GM18507 (cell line): ENCODE results near the gene TCERG1L.

Experiments
- DNase-seq: peaks from one replicate; pipeline ENCODE4 v3.0.0; 2011; ENCODE audit warnings: low read depth; ENCODE audit not compliant: insufficient read length; ENCODE audit errors: extremely low spot score
- FAIRE-seq: peaks from 2 replicates; lab custom pipeline; 2011; peaks lifted over from hg19 to GRCh38; lab: Jason Lieb, UNC

TCERG1L gene

GRCh38 chr10:131201741-131202515 is 109.6 kb downstream of the TCERG1L start:
- no peak for FAIRE-seq
- no peak for DNase-seq

- DNase-seq, result no peak
- no peak for FAIRE-seq
These were observed 110.6 kb downstream of the TCERG1L start for GRCh38 chr10:131200856-131201470.

- FAIRE-seq (no peak), DNase-seq (no peak)
These were observed 111.9 kb downstream of the TCERG1L start for GRCh38 chr10:131199646-131200045.

GRCh38 chr10:131198843-131199242 is 112.7 kb downstream of the TCERG1L start:
- no peak for FAIRE-seq
- DNase-seq, result no peak

GRCh38 chr10:131198401-131198800 is 113.1 kb downstream of the TCERG1L start:
- FAIRE-seq (no peak), DNase-seq (no peak)

- no peak for FAIRE-seq
- DNase-seq, result no peak
These were observed 115.2 kb downstream of the TCERG1L start for GRCh38 chr10:131196176-131196885.

GRCh38 chr10:131195558-131196159 is 115.9 kb downstream of the TCERG1L start:
- FAIRE-seq, result no peak

GRCh38 chr10:131195116-131195515 is 116.4 kb downstream of the TCERG1L start:
- no peak for DNase-seq
- no peak for FAIRE-seq

More at GRCh38 chr10:131195558-131196159, 115.9 kb downstream of the TCERG1L start:
- no peak for DNase-seq

- DNase-seq (no peak), FAIRE-seq (no peak)
These were observed 117.6 kb downstream of the TCERG1L start for GRCh38 chr10:131193923-131194322.

GRCh38 chr10:131188494-131188893 is 123.0 kb downstream of the TCERG1L start:
- no peak for DNase-seq
- no peak for FAIRE-seq

GRCh38 chr10:131187926-131188325 is 123.6 kb downstream of the TCERG1L start:
- DNase-seq (no peak), FAIRE-seq (no peak)

- no peak for DNase-seq
- FAIRE-seq, result no peak
These were observed 124.2 kb downstream of the TCERG1L start for GRCh38 chr10:131187274-131187673.

- FAIRE-seq (no peak), DNase-seq (no peak)
These were observed 124.8 kb downstream of the TCERG1L start for GRCh38 chr10:131186547-131187253.

GRCh38 chr10:131184503-131184902 is 127.0 kb downstream of the TCERG1L start:
- DNase-seq, result no peak
- no peak for FAIRE-seq

GRCh38 chr10:131183546-131184045 is 127.9 kb downstream of the TCERG1L start:
- no peak for FAIRE-seq
- no peak for DNase-seq

- FAIRE-seq (no peak), DNase-seq (no peak)
These were observed 130.1 kb downstream of the TCERG1L start for GRCh38 chr10:131181456-131181855.

GRCh38 chr10:131180740-131181415 is 130.6 kb downstream of the TCERG1L start:
- DNase-seq (no peak), FAIRE-seq (no peak)

- FAIRE-seq (no peak), DNase-seq (no peak)
These were observed 131.4 kb downstream of the TCERG1L start for GRCh38 chr10:131180086-131180485.

GRCh38 chr10:131179361-131179760 is 132.2 kb downstream of the TCERG1L start:
- FAIRE-seq, result no peak
- no peak for DNase-seq
